ENCODE data around the gene GTF3C2. TPM values are rescaled to one million over a fixed set of nuclear protein-coding genes. Genes with fewer than 3 reads are reported as not detected.

Gene GTF3C2
- total RNA-seq, 1 experiment from 2014 or later, result 77.7 TPM

- no peak for ATAC-seq
- TF ChIP-seq SIN3A (IDR thresholded peaks at IDR 0.05; ENCODE audit: borderline replicate concordance, insufficient read depth, low read depth, low read length) (no peak), POLR2AphosphoS5 (IDR thresholded peaks at IDR 0.05; ENCODE audit: low read depth, low read length) (peak; percentile 2; the same call in 1 of the 2 replicates), CTCF (IDR thresholded peaks at IDR 0.05) (no peak), TCF7L2 (IDR thresholded peaks at IDR 0.05; ENCODE audit: low read depth, low read length) (no peak)
- TF ChIP-seq, protein P1, sequence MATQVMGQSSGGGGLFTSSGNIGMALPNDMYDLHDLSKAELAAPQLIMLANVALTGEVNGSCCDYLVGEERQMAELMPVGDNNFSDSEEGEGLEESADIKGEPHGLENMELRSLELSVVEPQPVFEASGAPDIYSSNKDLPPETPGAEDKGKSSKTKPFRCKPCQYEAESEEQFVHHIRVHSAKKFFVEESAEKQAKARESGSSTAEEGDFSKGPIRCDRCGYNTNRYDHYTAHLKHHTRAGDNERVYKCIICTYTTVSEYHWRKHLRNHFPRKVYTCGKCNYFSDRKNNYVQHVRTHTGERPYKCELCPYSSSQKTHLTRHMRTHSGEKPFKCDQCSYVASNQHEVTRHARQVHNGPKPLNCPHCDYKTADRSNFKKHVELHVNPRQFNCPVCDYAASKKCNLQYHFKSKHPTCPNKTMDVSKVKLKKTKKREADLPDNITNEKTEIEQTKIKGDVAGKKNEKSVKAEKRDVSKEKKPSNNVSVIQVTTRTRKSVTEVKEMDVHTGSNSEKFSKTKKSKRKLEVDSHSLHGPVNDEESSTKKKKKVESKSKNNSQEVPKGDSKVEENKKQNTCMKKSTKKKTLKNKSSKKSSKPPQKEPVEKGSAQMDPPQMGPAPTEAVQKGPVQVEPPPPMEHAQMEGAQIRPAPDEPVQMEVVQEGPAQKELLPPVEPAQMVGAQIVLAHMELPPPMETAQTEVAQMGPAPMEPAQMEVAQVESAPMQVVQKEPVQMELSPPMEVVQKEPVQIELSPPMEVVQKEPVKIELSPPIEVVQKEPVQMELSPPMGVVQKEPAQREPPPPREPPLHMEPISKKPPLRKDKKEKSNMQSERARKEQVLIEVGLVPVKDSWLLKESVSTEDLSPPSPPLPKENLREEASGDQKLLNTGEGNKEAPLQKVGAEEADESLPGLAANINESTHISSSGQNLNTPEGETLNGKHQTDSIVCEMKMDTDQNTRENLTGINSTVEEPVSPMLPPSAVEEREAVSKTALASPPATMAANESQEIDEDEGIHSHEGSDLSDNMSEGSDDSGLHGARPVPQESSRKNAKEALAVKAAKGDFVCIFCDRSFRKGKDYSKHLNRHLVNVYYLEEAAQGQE (IDR thresholded peaks at IDR 0.05; ENCODE audit: insufficient read depth in 1 of 2, low read depth in 2 of 2, low read length in 1 of 2), result no peak
- peaks cover 8% of the 10 kb centered on the region for H3K36me3 ChIP-seq (ENCODE audit: control insufficient read depth, insufficient read depth, low read length)
- no TSS peak for BruUV-seq (replicated peaks)
- no peak overlapping the region for H3K4me3 ChIP-seq (ENCODE audit: low read depth in 2 of 2, low read length in 2 of 2)
- in situ Hi-C loops (cut with HindIII; ENCODE audit: low pct_unique_long_range_greater_than_20kb, low sequenced_read_pairs) (no loop called here), intact Hi-C loops (cut with micrococcal nuclease; ENCODE audit: unreplicated experiment) (no loop called here)
- ChIA-PET POLR2A (no interaction called here), CTCF (no interaction called here)
- no peak for DNase-seq (ENCODE audit: low read depth, low spot score)
- H3K4me1 ChIP-seq (ENCODE audit: control insufficient read depth, insufficient read depth, low read length), result peaks cover 42% of the 10 kb centered on the region
- H3K27ac ChIP-seq (ENCODE audit: low read length), result peak overlapping the region; percentile 11
- H3K27me3 ChIP-seq (ENCODE audit: control insufficient read depth, insufficient read depth, low read length), result no peaks in the 10 kb centered on the region
- H3K9me3 ChIP-seq (ENCODE audit: control insufficient read depth, insufficient read depth, low read depth, low read length), result no peaks in the 10 kb centered on the region
Observed at GRCh38 chr2:27376866-27377617, 20.5 kb upstream of the GTF3C2 start.

GRCh38 chr2:27376151-27376865 is 19.7 kb upstream of the GTF3C2 start:
- CTCF ChIA-PET, result no interaction called here
- ATAC-seq (no peak), DNase-seq (ENCODE audit: low read depth, low spot score) (no peak)
- intact Hi-C loops (cut with micrococcal nuclease; ENCODE audit: unreplicated experiment) (no loop called here), in situ Hi-C loops (cut with HindIII; ENCODE audit: low pct_unique_long_range_greater_than_20kb, low sequenced_read_pairs) (no loop called here)
- POLR2A ChIA-PET, result no interaction called here
- Histone ChIP-seq H3K36me3 (ENCODE audit: control insufficient read depth, insufficient read depth, low read length) (peaks cover 8% of the 10 kb centered on the region), H3K9me3 (ENCODE audit: control insufficient read depth, insufficient read depth, low read depth, low read length) (no peaks in the 10 kb centered on the region), H3K4me3 (ENCODE audit: low read depth in 2 of 2, low read length in 2 of 2) (no peak overlapping the region), H3K27me3 (ENCODE audit: control insufficient read depth, insufficient read depth, low read length) (no peaks in the 10 kb centered on the region), H3K27ac (ENCODE audit: low read length) (peak overlapping the region; percentile 7; the same call in 1 of the 2 replicates), H3K4me1 (ENCODE audit: control insufficient read depth, insufficient read depth, low read length) (peaks cover 47% of the 10 kb centered on the region)
- BruUV-seq (replicated peaks), result TSS peak; percentile 7
- TF ChIP-seq, protein P1 (IDR thresholded peaks at IDR 0.05; ENCODE audit: insufficient read depth in 1 of 2, low read depth in 2 of 2, low read length in 1 of 2), result no peak
- no peak for TF ChIP-seq SIN3A (IDR thresholded peaks at IDR 0.05; ENCODE audit: borderline replicate concordance, insufficient read depth, low read depth, low read length)
- no peak for TF ChIP-seq TCF7L2 (IDR thresholded peaks at IDR 0.05; ENCODE audit: low read depth, low read length)
- no peak for TF ChIP-seq POLR2AphosphoS5 (IDR thresholded peaks at IDR 0.05; ENCODE audit: low read depth, low read length)
- no peak for TF ChIP-seq CTCF (IDR thresholded peaks at IDR 0.05)

Data from Panc1 (cell line).